Adrenal gland (tissue), 12 donors: ENCODE results near the gene PTPRN2. TPM values are rescaled to one million over a fixed set of nuclear protein-coding genes. Genes with fewer than 3 reads are reported as not detected.
"Not testable (repeated sequence)": the region's sequence is repeated elsewhere in the genome, so short reads cannot be mapped to it uniquely, and the experiment has no call there.

ENCODE experiments used
- DNase-seq, 7 donors: peaks; one replicate each; pipeline ENCODE4 v3.0.0-alpha.2; 2019 to 2020
- H3K27ac ChIP-seq, 5 donors: fragments of 200-600 bp; sonication (generic) in 4 of 5; 1 replicate in 3 of 5; 2 replicates in 2 of 5; pipeline versions ENCODE4 v1.5.1 to v1.8.0; 2016 to 2020; ENCODE audit warnings: mild to moderate bottlenecking in 1 of 5
- H3K27me3 ChIP-seq: fragments of 200-600 bp; 2 replicates; pipeline ENCODE4 v1.8.0; 2021
- H3K36me3 ChIP-seq, 2 donors: fragments of 200-600 bp; replicated peaks in 1 of 2; 1 replicate in 1 of 2; 2 replicates in 1 of 2; pipeline versions ENCODE4 v1.5.1 to v1.8.0; 2018 to 2022
- H3K4me1 ChIP-seq, 2 donors: fragments of 200-600 bp; replicated peaks in 1 of 2; 1 replicate in 1 of 2; 2 replicates in 1 of 2; pipeline versions ENCODE4 v1.5.1 to v1.8.0; 2018 to 2021
- H3K4me3 ChIP-seq, 4 donors: fragments of 200-600 bp; sonication (generic) in 3 of 4; one replicate each; pipeline ENCODE4 v1.5.1; 2016 to 2018
- H3K9me3 ChIP-seq, 3 donors: fragments of 200-600 bp; sonication (generic) in 1 of 3; replicated peaks in 1 of 3; 1 replicate in 2 of 3; 2 replicates in 1 of 3; pipeline versions ENCODE4 v1.5.1 to v1.8.0; 2016 to 2021
- POLR2A ChIP-seq, 2 donors: fragments of 450-650 bp; IDR thresholded peaks; one replicate each; pipeline ENCODE4 v1.6.1; 2017; ENCODE audit warnings: antibody characterized with exemption in 2 of 2, mild to moderate bottlenecking in 2 of 2, moderate library complexity in 1 of 2
- WGBS, 4 donors: extraction: QIAGEN DNeasy Blood & Tissue Kit in 2 of 4; methylation state at CpG; one replicate each; pipeline versions ENCODE4 v1.1.5 to v1.1.7; 2013 to 2017; 5-methylcytosine and 5-hydroxymethylcytosine counted together
- intact Hi-C, 2 donors: fragments of 100-400 bp; cut with DNase I; formaldehyde crosslinking; loops; one replicate each; pipeline versions ENCODE4 v1.14.1 to v1.15.0; 2022 to 2023
- polyA plus RNA-seq, 3 donors: library from polyadenylated mRNA; stranded (reverse); fragments of 200-250 nt in 2 of 3; fragments of 350-450 nt in 1 of 3; fragmentation: Illumina TruSeq in 1 of 3; extraction: RNeasy Lipid Tissue Mini Kit (QIAGEN cat#74804) in 1 of 3; gene quantifications; one replicate each; pipeline ENCODE4 v1.2.3, GENCODE V29; 2013 to 2014
- total RNA-seq, 9 donors: library from RNA; depleted of rRNA in 4 of 9; stranded (reverse); fragments of >200 nt in 4 of 9; fragments of 120-200 nt in 1 of 9; fragmentation: NEBNext Ultra II Directional in 1 of 9; extraction: Animal tissue kit (Norgen Biotek cat#: 25700) in 1 of 9; gene quantifications; one replicate each; pipeline versions ENCODE4 v1.1.0 to v1.2.4, GENCODE V29; 2013 to 2023
- TF ChIP-seq, protein P1 (sequence below), 6 experiments: fragments of 450-650 bp in 4 of 6; fragments of 200-600 bp in 2 of 6; sonication (generic) in 1 of 6; IDR thresholded peaks; 1 replicate in 5 of 6; 2 replicates in 1 of 6; pipeline versions ENCODE4 v1.5.1 to v1.8.0; 2016 to 2021; ENCODE audit warnings: antibody characterized with exemption in 6 of 6, mild to moderate bottlenecking in 2 of 6, moderate library complexity in 1 of 6
- donor health status: healthy with polysubstance abuse.
- donor health status: Bipolar disorder and iron deficiency.
- donor health status: DM: yes; HTN: yes; CAD: no.
- donor health status: DM: no; HTN: no; CAD: no.
- donor health status: DM: no; HTN: no; CAD: no.
- donor health status: DM: yes; HTN: yes; CAD: no.

The PTPRN2 gene
- total and polyA plus RNA-seq, 12 donors: 2.2 to 16.2 (median 3.4) TPM

DNA sequence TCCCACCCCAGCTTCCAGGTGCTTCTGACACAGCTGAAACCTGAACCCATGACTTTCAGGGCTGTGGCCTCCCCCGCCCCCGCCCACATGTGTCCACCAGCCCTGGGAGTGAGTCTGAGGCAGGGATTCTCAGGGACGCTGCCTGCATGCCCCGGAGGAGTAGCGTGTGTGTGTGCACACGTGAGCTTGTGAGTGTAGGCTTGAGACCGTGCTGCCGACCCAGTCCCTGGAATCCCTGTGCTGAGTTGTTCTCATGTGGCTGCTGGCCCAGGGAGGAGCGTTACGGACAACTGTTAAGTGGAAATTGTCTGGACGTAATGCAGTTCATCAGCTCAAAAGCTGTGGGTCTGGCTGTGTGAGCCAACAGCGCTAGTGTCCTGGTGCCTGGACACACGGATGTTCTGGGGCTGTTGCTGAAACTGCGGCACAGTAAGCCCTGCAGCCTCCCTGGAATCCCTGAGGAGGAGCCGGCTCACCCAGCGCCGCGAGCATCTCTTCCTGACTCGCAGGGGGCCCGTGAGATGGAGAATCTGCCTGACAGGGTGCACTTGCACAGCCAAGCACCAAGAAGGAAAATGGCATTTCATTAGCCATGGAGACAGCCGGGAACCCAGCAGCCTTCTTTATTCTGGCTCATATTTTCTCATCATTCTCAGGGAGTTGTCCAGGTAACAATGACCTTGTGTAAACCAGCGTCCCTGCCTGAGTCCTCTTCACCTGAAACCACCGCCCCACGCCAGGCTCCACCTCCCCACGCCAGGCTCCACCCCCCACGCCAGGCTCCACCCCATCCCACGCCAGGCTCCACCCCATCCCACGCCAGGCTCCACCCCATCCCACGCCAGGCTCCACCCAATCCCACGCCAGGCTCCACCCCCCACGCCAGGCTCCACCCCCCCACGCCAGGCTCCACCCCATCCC, 603.9 kb downstream of the PTPRN2 start:
- no peak for DNase-seq
- Histone ChIP-seq H3K27ac (no peak overlapping the region), H3K36me3 (no peaks in the 10 kb centered on the region), H3K4me3 (no peak overlapping the region), H3K9me3 (no peaks in the 10 kb centered on the region), H3K4me1 (no peaks in the 10 kb centered on the region), H3K27me3 (no peaks in the 10 kb centered on the region)
- WGBS, 4 donors: 64 to 72% (median 72%) methylated on average over 26 to 32 of the region's 32 CpGs
- intact Hi-C loops: no loop called here
- TF ChIP-seq, protein P1, sequence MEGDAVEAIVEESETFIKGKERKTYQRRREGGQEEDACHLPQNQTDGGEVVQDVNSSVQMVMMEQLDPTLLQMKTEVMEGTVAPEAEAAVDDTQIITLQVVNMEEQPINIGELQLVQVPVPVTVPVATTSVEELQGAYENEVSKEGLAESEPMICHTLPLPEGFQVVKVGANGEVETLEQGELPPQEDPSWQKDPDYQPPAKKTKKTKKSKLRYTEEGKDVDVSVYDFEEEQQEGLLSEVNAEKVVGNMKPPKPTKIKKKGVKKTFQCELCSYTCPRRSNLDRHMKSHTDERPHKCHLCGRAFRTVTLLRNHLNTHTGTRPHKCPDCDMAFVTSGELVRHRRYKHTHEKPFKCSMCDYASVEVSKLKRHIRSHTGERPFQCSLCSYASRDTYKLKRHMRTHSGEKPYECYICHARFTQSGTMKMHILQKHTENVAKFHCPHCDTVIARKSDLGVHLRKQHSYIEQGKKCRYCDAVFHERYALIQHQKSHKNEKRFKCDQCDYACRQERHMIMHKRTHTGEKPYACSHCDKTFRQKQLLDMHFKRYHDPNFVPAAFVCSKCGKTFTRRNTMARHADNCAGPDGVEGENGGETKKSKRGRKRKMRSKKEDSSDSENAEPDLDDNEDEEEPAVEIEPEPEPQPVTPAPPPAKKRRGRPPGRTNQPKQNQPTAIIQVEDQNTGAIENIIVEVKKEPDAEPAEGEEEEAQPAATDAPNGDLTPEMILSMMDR (IDR thresholded peaks at IDR 0.05): no peak
- no peak for TF ChIP-seq POLR2A (IDR thresholded peaks at IDR 0.05)

DNA sequence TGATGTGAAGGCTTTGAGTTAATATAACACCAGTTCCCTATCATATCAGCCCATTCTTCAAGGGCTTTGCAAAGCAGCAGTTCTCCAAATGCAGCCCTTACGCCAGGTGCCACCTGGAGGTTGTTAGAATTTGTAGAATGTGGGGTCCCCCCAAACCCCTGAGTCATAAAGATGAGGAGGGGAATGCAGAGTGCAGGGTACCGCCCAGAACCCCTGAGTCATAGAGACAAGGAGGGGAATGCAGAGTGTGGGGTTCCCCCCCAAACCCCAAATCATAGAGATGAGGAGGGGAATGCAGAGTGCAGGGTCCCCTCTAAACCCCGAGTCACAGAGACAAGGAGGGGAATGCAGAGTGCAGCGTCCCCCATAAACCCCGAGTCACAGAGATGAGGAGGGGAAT, 605.8 kb downstream of the PTPRN2 start:
- no peaks in the 10 kb centered on the region for H3K9me3 ChIP-seq
- H3K27ac ChIP-seq: no peak overlapping the region
- TF ChIP-seq, protein P1 (IDR thresholded peaks at IDR 0.05): no peak
- TF ChIP-seq POLR2A (IDR thresholded peaks at IDR 0.05): no peak
- intact Hi-C loops: no loop called here
- H3K36me3 ChIP-seq: no peaks in the 10 kb centered on the region
- H3K27me3 ChIP-seq: no peaks in the 10 kb centered on the region
- no peaks in the 10 kb centered on the region for H3K4me1 ChIP-seq
- no peak overlapping the region for H3K4me3 ChIP-seq
- WGBS, 4 donors: 69 to 79% (median 75%) methylated on average over 3 to 5 of the region's 5 CpGs
- peak in 1 of 7 donors; percentile 8 for DNase-seq

DNA sequence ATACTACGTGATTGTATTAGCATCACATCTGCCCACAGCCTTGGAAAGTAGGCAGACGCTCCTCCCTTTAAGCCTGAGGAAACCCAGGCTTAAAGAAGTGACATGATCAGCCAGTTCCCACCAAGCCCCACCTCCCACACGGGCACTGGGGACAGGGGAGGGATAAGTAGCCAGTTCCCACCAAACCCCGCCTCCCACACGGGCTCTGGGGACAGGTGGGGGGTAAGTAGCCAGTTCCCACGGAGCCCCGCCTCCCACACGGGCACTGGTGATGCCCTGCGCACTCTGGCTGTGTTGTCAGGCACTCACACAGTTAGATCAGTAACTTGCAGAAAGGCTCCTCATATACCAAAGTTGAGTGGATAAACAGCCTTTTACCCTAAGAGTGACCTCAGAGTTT, 606.8 kb downstream of the PTPRN2 start:
- H3K27me3 ChIP-seq: no peaks in the 10 kb centered on the region
- no peak overlapping the region for H3K4me3 ChIP-seq
- H3K36me3 ChIP-seq: no peaks in the 10 kb centered on the region
- TF ChIP-seq, protein P1 (IDR thresholded peaks at IDR 0.05): no peak
- TF ChIP-seq POLR2A (IDR thresholded peaks at IDR 0.05): no peak
- no peak for DNase-seq
- H3K9me3 ChIP-seq: no peaks in the 10 kb centered on the region
- no peaks in the 10 kb centered on the region for H3K4me1 ChIP-seq
- WGBS, 4 donors: 53 to 67% (median 57%) methylated on average over 5 to 9 of the region's 9 CpGs
- no peak overlapping the region for H3K27ac ChIP-seq
- intact Hi-C loops: no loop called here

DNA sequence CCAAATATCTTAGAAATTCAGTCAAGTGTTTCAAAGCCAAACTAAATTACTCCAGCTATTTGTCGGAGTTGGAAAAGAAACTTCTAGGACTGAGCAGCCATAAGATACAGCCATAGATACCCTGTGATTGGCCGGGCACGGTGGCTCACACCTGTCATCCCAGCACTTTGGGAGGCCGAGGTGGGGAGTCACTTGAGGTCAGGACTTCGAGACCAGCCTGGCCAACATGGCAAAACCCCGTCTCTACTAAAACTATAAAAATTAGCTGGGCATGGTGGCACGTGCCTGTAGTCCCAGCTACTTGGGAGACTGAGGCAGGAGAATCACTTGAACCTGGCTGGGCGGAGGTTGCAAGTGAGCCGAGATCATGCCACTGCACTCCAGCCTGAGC, 607.3 kb downstream of the PTPRN2 start:
- H3K4me1 ChIP-seq, H3K27ac ChIP-seq, intact Hi-C loops, H3K9me3 ChIP-seq, H3K27me3 ChIP-seq, H3K4me3 ChIP-seq, H3K36me3 ChIP-seq, DNase-seq: not testable (repeated sequence)
- WGBS, 4 donors: 73 to 90% (median 86%) methylated on average over 9 of the region's 9 CpGs
